A549 (cell line): ENCODE measurements around the gene DHRS12. TPM values are rescaled to one million over a fixed set of nuclear protein-coding genes. Genes with fewer than 3 reads are reported as not detected.

Experiments
- ATAC-seq, 2 experiments: fragments of 200-7000 bp in 1 of 2; fragments of >200 bp in 1 of 2; cut with Nextera tagmentation in 1 of 2; cut with Tn5 transposase in 1 of 2; 3 replicates each; pipeline versions ENCODE4 v1.8.0 to v1.9.1; 2018 to 2020; ENCODE audit warnings: mild to moderate bottlenecking in 1 of 2, moderate library complexity in 1 of 2
- CTCF ChIA-PET: fragments of 300-600 bp; sonication (Branson Sonifier 250); formaldehyde crosslinking; extraction: SDS; loops from one replicate; lab custom pipeline; 2021; ENCODE audit warnings: antibody characterized with exemption, inconsistent platforms; lab: Yijun Ruan, JAX
- POLR2A ChIA-PET: fragments of 350-600 bp; formaldehyde crosslinking; extraction: SDS; loops from one replicate; lab custom pipeline; 2021; ENCODE audit warnings: antibody characterized with exemption, inconsistent platforms; lab: Yijun Ruan, JAX
- DNase-seq, 2 experiments: peaks; one replicate each; pipeline versions ENCODE4 v3.0.0 to v3.0.0-alpha.2; 2011 to 2016; ENCODE audit warnings: low read depth in 1 of 2, low spot score in 1 of 2
- FAIRE-seq: peaks from 2 replicates; lab custom pipeline; 2011; peaks lifted over from hg19 to GRCh38; lab: Jason Lieb, UNC
- H3K27ac ChIP-seq, 2 experiments: fragments of >200 bp; sonication (Bioruptor Twin); formaldehyde crosslinking; 3 replicates each; pipeline ENCODE4 v1.5.1; 2016 to 2017
- H3K4me1 ChIP-seq: fragments of >200 bp; sonication (Bioruptor Twin); formaldehyde crosslinking; 3 replicates; pipeline ENCODE4 v1.6.1; 2016
- H3K4me2 ChIP-seq: fragments of >200 bp; sonication (Bioruptor Twin); formaldehyde crosslinking; 3 replicates; pipeline ENCODE4 v1.6.1; 2016
- H3K4me3 ChIP-seq: fragments of >200 bp; sonication (Bioruptor Twin); formaldehyde crosslinking; 3 replicates; pipeline ENCODE4 v1.5.1; 2016
- H3K9me3 ChIP-seq: fragments of >200 bp; sonication (Bioruptor Twin); formaldehyde crosslinking; 3 replicates; pipeline ENCODE4 v1.6.1; 2016
- BCL3 ChIP-seq: fragments of >200 bp; sonication (Bioruptor Twin); formaldehyde crosslinking; IDR thresholded peaks from 3 replicates; pipeline ENCODE4 v1.6.1; 2016
- CBX8 ChIP-seq: fragments of 200-600 bp; sonication (generic); IDR thresholded peaks from 2 replicates; pipeline ENCODE4 v1.6.1; 2016
- CHD4 ChIP-seq: fragments of 200-600 bp; sonication (generic); IDR thresholded peaks from 2 replicates; pipeline ENCODE4 v1.6.1; 2016; ENCODE audit warnings: antibody characterized with exemption, mild to moderate bottlenecking, borderline replicate concordance
- CTCF ChIP-seq: fragments of >200 bp; sonication (Bioruptor Twin); formaldehyde crosslinking; IDR thresholded peaks from 3 replicates; pipeline ENCODE4 v1.5.1; 2016
- EHMT2 ChIP-seq: fragments of 200-600 bp; sonication (generic); IDR thresholded peaks from 2 replicates; pipeline ENCODE4 v1.6.1; 2016; ENCODE audit warnings: antibody characterized with exemption, low read depth, mild to moderate bottlenecking, moderate library complexity
- ELK1 ChIP-seq: fragments of 150-350 bp; IDR thresholded peaks from 2 replicates; pipeline ENCODE4 v1.6.1; 2014; ENCODE audit warnings: low read depth, mild to moderate bottlenecking, low read length
- EP300 ChIP-seq, 2 experiments: fragments of >200 bp; sonication (Bioruptor Twin); formaldehyde crosslinking; IDR thresholded peaks; 2 replicates in 1 of 2; 3 replicates in 1 of 2; pipeline ENCODE4 v1.6.1; 2016 to 2017
- FOSL2 ChIP-seq, 2 experiments: fragments of 450-650 bp in 1 of 2; fragments of >200 bp in 1 of 2; sonication (Bioruptor Twin) in 1 of 2; formaldehyde crosslinking; IDR thresholded peaks; 2 replicates each; pipeline versions ENCODE4 v1.5.0 to v1.6.1; 2016 to 2020; ENCODE audit warnings: mild to moderate bottlenecking in 1 of 2, moderate library complexity in 1 of 2
- HDAC2 ChIP-seq: fragments of 200-600 bp; sonication (generic); IDR thresholded peaks from 2 replicates; pipeline ENCODE4 v1.6.1; 2016
- KDM5A ChIP-seq: fragments of 200-600 bp; sonication (generic); IDR thresholded peaks from 2 replicates; pipeline ENCODE4 v1.6.1; 2016; ENCODE audit warnings: antibody characterized with exemption, mild to moderate bottlenecking
- MAZ ChIP-seq: fragments of 150-350 bp; IDR thresholded peaks from 2 replicates; pipeline ENCODE4 v1.6.1; 2014; ENCODE audit warnings: antibody characterized with exemption, low read depth, low read length, borderline replicate concordance
- MYC ChIP-seq: IDR thresholded peaks from 2 replicates; pipeline ENCODE4 v1.6.1; 2012; ENCODE audit warnings: mild to moderate bottlenecking, inconsistent platforms, low read length, improper control_type of control experiment, borderline replicate concordance
- POLR2A ChIP-seq: IDR thresholded peaks from 2 replicates; pipeline ENCODE4 v1.6.1; 2012; ENCODE audit warnings: mild to moderate bottlenecking, low read length
- RAD21 ChIP-seq, 2 experiments: fragments of >200 bp in 1 of 2; sonication (Bioruptor Twin) in 1 of 2; formaldehyde crosslinking in 1 of 2; IDR thresholded peaks in 1 of 2; conservative IDR thresholded peaks in 1 of 2; 2 replicates in 1 of 2; 3 replicates in 1 of 2; pipeline ENCODE4 v1.6.1; 2012 to 2018; ENCODE audit warnings: inconsistent platforms in 1 of 2
- WGBS: methylation state at CpG from one replicate; pipeline ENCODE4 v1.1.6; 2017; ENCODE audit errors: missing lambda C conversion rate; 5-methylcytosine and 5-hydroxymethylcytosine counted together
- polyA plus RNA-seq, 4 experiments: library from polyadenylated mRNA; depleted of rRNA in 3 of 4; stranded (reverse); fragments of >200 nt; fragmentation: RNase III in 1 of 4; extraction: RNeasy Plus Mini Kit Qiagen cat#74134 plus additional on column Dnase treatment in 1 of 4; gene quantifications; 2 replicates in 3 of 4; 3 replicates in 1 of 4; pipeline ENCODE4 v1.2.3, GENCODE V29; 2011 to 2017

DHRS12 gene
- polyA plus RNA-seq, 2 of the 4 experiments (the other 2 are of a cell fraction): 4.2 to 7.5 TPM

- no peak for FAIRE-seq
- H3K4me1 ChIP-seq: 0 out of 3 replicates have a peak, but pooled peaks cover 5% of the 10 kb centered on the region
- CTCF ChIA-PET: interaction anchor here (0.5 to 2.2 kb wide), 5 partner anchors 12 to 542 kb away, joined by 3 to 5 read pairs (median 3); no protein-coding TSS in a partner anchor
- 75% methylated on average over 17 of the region's 21 CpGs for WGBS
- POLR2A ChIA-PET: no interaction called here
- TF ChIP-seq EHMT2: no peak
- TF ChIP-seq RAD21 (conservative IDR thresholded peaks at IDR 0.05 in 1 of 2, IDR thresholded peaks at IDR 0.05 in 1 of 2): peak in 1 of 2 experiments; percentile 14; a peak in 1 of 5 replicates
- TF ChIP-seq MAZ: no peak
- peak; percentile 33 for TF ChIP-seq CTCF
- no peak for TF ChIP-seq FOSL2 (IDR thresholded peaks at IDR 0.05)
- no peak for TF ChIP-seq FOSL2 (CRISPR knock-in tag; IDR thresholded peaks at IDR 0.05)
- TF ChIP-seq ELK1: no peak
- no peak for TF ChIP-seq EP300 (IDR thresholded peaks at IDR 0.05)
- TF ChIP-seq POLR2A: no peak
- TF ChIP-seq CHD4: no peak
- TF ChIP-seq HDAC2: no peak
- H3K27ac ChIP-seq: no peak overlapping the region
- ATAC-seq: peak; percentile 71 to 84; a peak in 5 of 6 replicates
- H3K4me2 ChIP-seq: no peak overlapping the region
- no peak overlapping the region for H3K4me3 ChIP-seq
- peak; percentile 14 to 31 for DNase-seq
- no peaks in the 10 kb centered on the region for H3K9me3 ChIP-seq
These were observed 45.5 kb upstream of the DHRS12 start for GRCh38 chr13:51849145-51850101.

- ATAC-seq (no peak), DNase-seq (no peak), FAIRE-seq (no peak)
- ChIA-PET POLR2A (no interaction called here), CTCF (interaction anchor here (0.5 to 2.2 kb wide), 3 partner anchors 11 to 541 kb away, joined by 3 to 5 read pairs (median 4); no protein-coding TSS in a partner anchor)
- no peak overlapping the region for H3K4me3 ChIP-seq
- H3K27ac ChIP-seq: no peak overlapping the region
- 16% methylated on average over 4 of the region's 4 CpGs for WGBS
- 0 out of 3 replicates have a peak, but pooled peaks cover 5% of the 10 kb centered on the region for H3K4me1 ChIP-seq
- TF ChIP-seq CBX8 (no peak), KDM5A (no peak), CTCF (no peak), BCL3 (no peak), RAD21 (conservative IDR thresholded peaks at IDR 0.05 in 1 of 2, IDR thresholded peaks at IDR 0.05 in 1 of 2) (no peak), MYC (no peak), ELK1 (no peak)
- no peaks in the 10 kb centered on the region for H3K9me3 ChIP-seq
- no peak overlapping the region for H3K4me2 ChIP-seq
These were observed 44.7 kb upstream of the DHRS12 start for GRCh38 chr13:51848674-51849073.
